Measurements from ENCODE around the gene LARP4B. TPM values are rescaled to one million over a fixed set of nuclear protein-coding genes. Genes with fewer than 3 reads are reported as not detected.

LARP4B gene
- polyA plus RNA-seq, 1 donor (not counting 4 experiments of a cell fraction or from before 2014, with no cell fraction given): 39.4 TPM

DNA sequence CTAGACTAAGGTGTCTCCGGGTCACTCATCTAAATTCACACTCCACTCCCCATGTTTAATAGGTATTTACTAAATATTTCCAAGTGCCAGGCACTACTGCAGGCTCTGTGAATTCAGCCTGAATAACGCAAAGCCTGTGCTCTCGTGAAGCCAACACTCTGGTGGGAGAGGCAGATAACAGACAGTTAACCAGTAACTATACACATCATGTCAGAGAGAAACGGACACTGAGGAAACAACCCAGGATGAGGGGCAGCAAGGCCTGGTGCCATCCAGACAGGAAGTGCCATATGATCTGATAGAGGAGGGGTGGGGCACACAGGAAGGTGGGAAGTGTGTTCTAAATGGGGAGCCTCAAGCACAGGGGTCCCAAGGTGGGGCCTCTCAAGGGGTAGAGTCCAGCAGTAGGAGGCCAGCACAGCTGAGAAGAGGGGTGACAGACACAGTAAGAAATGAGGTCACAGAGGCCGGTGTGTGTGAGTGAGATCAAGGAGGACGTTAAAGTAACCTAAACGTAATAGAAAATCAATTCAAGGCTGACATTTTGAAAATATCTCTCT lies 85.3 kb downstream of the LARP4B start:
- no peaks in the 10 kb centered on the region for H3K27me3 ChIP-seq (ENCODE audit: control insufficient read depth, extremely low read depth, insufficient read depth, low read length)
- no peak overlapping the region for H3K27ac ChIP-seq (ENCODE audit: control insufficient read depth, insufficient read depth, low read length)
- H3K4me1 ChIP-seq (ENCODE audit: control insufficient read depth, extremely low read depth, insufficient read depth, low read length): no peaks in the 10 kb centered on the region
- no peak overlapping the region for H3K4me2 ChIP-seq (ENCODE audit: control insufficient read depth, extremely low read depth, insufficient read depth, low read depth, low read length)
- no peak overlapping the region for H2AFZ ChIP-seq (ENCODE audit: control insufficient read depth, low read length)
- no peak for TF ChIP-seq EZH2 (IDR thresholded peaks at IDR 0.05; ENCODE audit: low read length)
- TF ChIP-seq, protein P1, sequence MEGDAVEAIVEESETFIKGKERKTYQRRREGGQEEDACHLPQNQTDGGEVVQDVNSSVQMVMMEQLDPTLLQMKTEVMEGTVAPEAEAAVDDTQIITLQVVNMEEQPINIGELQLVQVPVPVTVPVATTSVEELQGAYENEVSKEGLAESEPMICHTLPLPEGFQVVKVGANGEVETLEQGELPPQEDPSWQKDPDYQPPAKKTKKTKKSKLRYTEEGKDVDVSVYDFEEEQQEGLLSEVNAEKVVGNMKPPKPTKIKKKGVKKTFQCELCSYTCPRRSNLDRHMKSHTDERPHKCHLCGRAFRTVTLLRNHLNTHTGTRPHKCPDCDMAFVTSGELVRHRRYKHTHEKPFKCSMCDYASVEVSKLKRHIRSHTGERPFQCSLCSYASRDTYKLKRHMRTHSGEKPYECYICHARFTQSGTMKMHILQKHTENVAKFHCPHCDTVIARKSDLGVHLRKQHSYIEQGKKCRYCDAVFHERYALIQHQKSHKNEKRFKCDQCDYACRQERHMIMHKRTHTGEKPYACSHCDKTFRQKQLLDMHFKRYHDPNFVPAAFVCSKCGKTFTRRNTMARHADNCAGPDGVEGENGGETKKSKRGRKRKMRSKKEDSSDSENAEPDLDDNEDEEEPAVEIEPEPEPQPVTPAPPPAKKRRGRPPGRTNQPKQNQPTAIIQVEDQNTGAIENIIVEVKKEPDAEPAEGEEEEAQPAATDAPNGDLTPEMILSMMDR (optimal IDR thresholded peaks at IDR 0.05 in 1 of 3, IDR thresholded peaks at IDR 0.05 in 1 of 3, conservative IDR thresholded peaks at IDR 0.05 in 1 of 3; ENCODE audit: extremely low read depth in 1 of 3, insufficient read depth in 2 of 3, low read length in 3 of 3): no peak
- H3K79me2 ChIP-seq (ENCODE audit: control insufficient read depth, insufficient read depth, low read length): peaks cover 65% of the 10 kb centered on the region
- no peak for DNase-seq (ENCODE audit: low read depth, low spot score)
- no peak for FAIRE-seq
- dilution Hi-C loops (cut with MboI; ENCODE audit: extremely low pct_ligation_motif_present, low sequenced_read_pairs): no loop called here
- peaks cover 13 to 16% of the 10 kb centered on the region in 2 experiments for H3K36me3 ChIP-seq (ENCODE audit: control insufficient read depth in 2 of 2, extremely low read depth in 1 of 2, insufficient read depth in 2 of 2, low read length in 2 of 2)
- no peak overlapping the region for H3K9ac ChIP-seq (ENCODE audit: control insufficient read depth, extremely low read depth, insufficient read depth, low read length)
- H3K9me1 ChIP-seq (ENCODE audit: control insufficient read depth, extremely low read depth, insufficient read depth, low read length): no peaks in the 10 kb centered on the region
- peaks cover 7% of the 10 kb centered on the region for H4K20me1 ChIP-seq (ENCODE audit: control insufficient read depth, extremely low read depth, insufficient read depth, low read length)
- H3K9me3 ChIP-seq (ENCODE audit: control insufficient read depth, low read depth, low read length): no peaks in the 10 kb centered on the region
- H3K4me3 ChIP-seq (ENCODE audit: control insufficient read depth in 2 of 3, extremely low read depth in 1 of 3, insufficient read depth in 2 of 3, low read depth in 1 of 3, low read length in 3 of 3): no peak overlapping the region

DNA sequence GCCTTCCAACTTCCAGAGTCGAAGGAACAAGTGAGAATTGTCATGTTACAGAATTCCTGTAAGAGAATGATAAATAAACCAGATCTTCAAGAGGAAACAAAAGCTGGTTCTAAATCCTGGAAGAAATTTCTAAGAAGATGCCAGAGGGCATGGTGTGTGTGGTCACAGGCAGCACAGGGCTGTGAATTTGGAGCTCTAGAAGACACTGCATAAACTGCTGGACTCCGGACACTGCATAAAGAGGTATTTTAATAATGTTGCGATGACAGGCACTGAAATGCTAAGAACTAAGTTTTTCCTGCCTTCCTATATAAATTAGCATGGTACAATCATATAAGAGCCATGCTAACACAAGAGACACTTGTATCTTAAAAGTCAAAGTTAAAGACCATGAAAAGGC lies 86.0 kb downstream of the LARP4B start:
- FAIRE-seq (no peak), DNase-seq (ENCODE audit: low read depth, low spot score) (no peak)
- Histone ChIP-seq H3K79me2 (ENCODE audit: control insufficient read depth, insufficient read depth, low read length) (peaks cover 61% of the 10 kb centered on the region), H3K4me2 (ENCODE audit: control insufficient read depth, extremely low read depth, insufficient read depth, low read depth, low read length) (no peak overlapping the region), H4K20me1 (ENCODE audit: control insufficient read depth, extremely low read depth, insufficient read depth, low read length) (peaks cover 8% of the 10 kb centered on the region), H3K9me1 (ENCODE audit: control insufficient read depth, extremely low read depth, insufficient read depth, low read length) (no peaks in the 10 kb centered on the region), H2AFZ (ENCODE audit: control insufficient read depth, low read length) (no peak overlapping the region), H3K27ac (ENCODE audit: control insufficient read depth, insufficient read depth, low read length) (no peak overlapping the region), H3K27me3 (ENCODE audit: control insufficient read depth, extremely low read depth, insufficient read depth, low read length) (no peaks in the 10 kb centered on the region), H3K9me3 (ENCODE audit: control insufficient read depth, low read depth, low read length) (no peaks in the 10 kb centered on the region), H3K4me1 (ENCODE audit: control insufficient read depth, extremely low read depth, insufficient read depth, low read length) (no peaks in the 10 kb centered on the region), H3K9ac (ENCODE audit: control insufficient read depth, extremely low read depth, insufficient read depth, low read length) (no peak overlapping the region), H3K4me3 (ENCODE audit: control insufficient read depth in 2 of 3, extremely low read depth in 1 of 3, insufficient read depth in 2 of 3, low read depth in 1 of 3, low read length in 3 of 3) (no peak overlapping the region), H3K36me3 (ENCODE audit: control insufficient read depth in 2 of 2, extremely low read depth in 1 of 2, insufficient read depth in 2 of 2, low read length in 2 of 2) (peaks cover 13 to 20% of the 10 kb centered on the region in 2 experiments)
- TF ChIP-seq, protein P1 (optimal IDR thresholded peaks at IDR 0.05 in 1 of 3, IDR thresholded peaks at IDR 0.05 in 1 of 3, conservative IDR thresholded peaks at IDR 0.05 in 1 of 3; ENCODE audit: extremely low read depth in 1 of 3, insufficient read depth in 2 of 3, low read length in 3 of 3): no peak
- TF ChIP-seq EZH2 (IDR thresholded peaks at IDR 0.05; ENCODE audit: low read length): no peak
- dilution Hi-C loops (cut with MboI; ENCODE audit: extremely low pct_ligation_motif_present, low sequenced_read_pairs): no loop called here
